Liver (tissue), 2 donors: ENCODE results near the gene OGDHL.

ENCODE experiments used
- CTCF ChIP-seq: fragments of 150-350 bp; IDR thresholded peaks from 2 replicates; pipeline ENCODE4 v1.5.1; 2017; ENCODE audit warnings: improper control_type of control experiment, low read depth, low read length; ENCODE audit not compliant: missing input control
- YY1 ChIP-seq: IDR thresholded peaks from 2 replicates; pipeline ENCODE4 v1.6.1; 2016; ENCODE audit warnings: antibody characterized with exemption, mild to moderate bottlenecking
- donor health status: healthy.

GRCh38 chr10:49756031-49756430 is 6.1 kb downstream of the OGDHL start:
- no peak for TF ChIP-seq CTCF
- TF ChIP-seq YY1: no peak
